HUDEP-2 (cell line): ENCODE data around the gene RMP24.
"Not testable (repeated sequence)": the region's sequence is repeated elsewhere in the genome, so short reads cannot be mapped to it uniquely, and the experiment has no call there.

Experiments
- DNase-seq, 76 experiments: peaks; one replicate each; lab custom pipeline; 2025; ENCODE audit not compliant: unreplicated experiment in 76 of 76; lab: John Stamatoyannopoulos, UW

RMP24 gene

DNA sequence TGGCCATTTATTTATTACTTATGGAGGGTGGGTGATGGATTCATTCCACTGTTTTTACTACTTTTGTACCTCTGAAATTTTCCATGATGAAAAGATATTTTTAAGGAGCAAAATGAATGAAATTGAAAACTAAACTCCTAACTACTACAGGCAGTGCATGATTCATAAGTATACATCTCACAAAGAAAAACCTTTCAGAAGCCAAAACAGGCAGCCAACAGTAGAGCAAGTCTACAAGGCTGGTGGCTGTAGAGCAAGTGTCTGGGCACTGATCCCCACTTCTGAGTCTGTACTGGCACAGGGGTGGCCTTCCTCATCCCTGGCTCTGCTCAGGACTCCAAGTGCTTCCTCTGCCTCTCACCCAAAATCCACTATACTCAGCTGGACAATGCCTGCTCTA lies 8.2 kb upstream of the RMP24 start:
- no peak for DNase-seq

DNA sequence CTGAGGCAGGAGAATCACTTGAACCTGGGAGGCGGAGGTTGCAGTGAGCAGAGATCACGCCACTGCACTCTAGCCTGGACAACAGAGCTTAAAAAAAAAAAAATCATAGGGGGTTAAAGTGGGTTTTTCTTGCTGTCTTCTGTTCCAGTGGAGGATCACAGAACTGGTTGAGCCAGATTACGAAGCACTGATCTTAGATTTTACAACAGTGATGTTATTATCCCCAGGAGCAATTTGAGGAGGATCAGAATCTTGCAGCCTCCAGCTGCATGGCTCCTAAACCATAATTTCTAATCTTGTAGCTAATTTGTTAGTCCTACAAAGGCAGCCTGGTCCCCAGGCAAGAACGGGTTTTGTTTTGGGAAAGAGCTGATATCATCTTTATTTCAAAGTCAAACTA lies 4.6 kb upstream of the RMP24 start:
- DNase-seq = not testable (repeated sequence)

DNA sequence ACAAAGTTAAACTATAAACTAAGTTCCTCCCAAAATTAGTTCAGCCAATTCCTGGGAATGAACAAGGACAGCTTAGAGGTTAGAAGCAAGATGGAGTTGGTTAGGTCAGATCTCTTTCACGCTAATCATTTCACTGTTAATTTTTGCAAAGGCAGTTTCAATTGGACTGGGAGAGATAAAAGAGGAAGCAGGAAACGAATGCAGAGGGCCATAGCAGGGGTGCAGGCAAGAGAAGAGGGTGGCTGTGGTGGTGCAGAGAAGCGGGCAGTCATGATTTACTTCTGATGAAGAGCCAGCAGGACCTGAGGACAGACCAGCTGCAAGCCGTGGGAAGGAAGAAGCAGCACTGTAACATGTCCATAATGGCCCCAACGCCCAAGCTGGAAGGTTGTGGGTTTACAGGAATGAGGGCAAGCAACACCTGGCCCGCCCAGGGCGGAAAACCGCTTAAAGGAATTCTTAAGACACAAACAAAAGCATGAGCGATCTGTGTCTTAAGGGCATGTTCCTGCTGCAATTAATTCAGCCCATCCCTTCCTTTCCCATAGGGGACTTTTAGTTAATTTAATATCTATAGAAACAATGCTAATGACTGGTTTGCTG lies 4.1 kb upstream of the RMP24 start:
- DNase-seq = no peak

DNA sequence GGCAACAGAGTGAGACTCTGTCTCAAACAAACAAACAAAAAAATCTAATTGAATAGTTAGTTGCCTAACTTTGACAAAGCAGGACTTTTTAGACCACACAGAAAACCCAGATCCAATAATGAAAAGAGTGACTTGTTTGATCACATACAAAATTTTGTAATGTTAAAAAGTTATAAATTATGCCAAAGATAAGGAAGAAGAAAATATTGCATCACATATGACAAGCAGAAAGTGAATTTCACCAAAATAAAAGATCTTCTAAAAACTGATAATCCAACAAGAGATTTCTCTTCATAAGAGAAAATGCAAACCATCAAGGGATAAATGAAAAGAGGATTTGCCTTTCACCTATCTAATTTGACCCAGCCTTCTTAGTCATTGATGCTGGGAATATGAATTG lies 2.8 kb upstream of the RMP24 start:
- no peak for DNase-seq

DNA sequence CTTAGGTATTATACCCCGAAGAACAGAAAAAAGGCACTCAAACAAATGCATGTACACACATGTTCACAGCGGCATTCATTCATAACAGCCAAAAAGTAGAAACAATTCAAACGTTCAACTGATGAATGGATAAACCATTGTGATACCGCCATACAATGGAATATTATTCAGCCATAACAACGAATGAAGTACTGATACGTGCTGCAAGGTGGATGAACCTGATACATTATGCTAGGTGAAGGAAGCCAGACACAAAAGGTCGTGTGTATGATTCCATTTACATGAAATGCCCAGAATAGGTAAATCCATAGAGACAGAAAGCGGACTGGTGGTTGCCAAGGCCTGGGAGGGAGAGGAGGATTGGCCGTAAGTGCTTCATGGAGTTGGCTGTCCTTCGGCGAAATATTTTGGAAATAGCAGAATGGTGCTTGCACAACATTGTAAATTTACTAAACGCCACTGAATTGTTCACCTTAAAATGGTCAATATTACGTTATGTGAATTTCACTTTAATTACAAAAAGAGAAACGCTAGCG lies 750 bp upstream of the RMP24 start:
- DNase-seq = peak in 13 of 76 experiments; percentile 21 to 54 (median 43)

DNA sequence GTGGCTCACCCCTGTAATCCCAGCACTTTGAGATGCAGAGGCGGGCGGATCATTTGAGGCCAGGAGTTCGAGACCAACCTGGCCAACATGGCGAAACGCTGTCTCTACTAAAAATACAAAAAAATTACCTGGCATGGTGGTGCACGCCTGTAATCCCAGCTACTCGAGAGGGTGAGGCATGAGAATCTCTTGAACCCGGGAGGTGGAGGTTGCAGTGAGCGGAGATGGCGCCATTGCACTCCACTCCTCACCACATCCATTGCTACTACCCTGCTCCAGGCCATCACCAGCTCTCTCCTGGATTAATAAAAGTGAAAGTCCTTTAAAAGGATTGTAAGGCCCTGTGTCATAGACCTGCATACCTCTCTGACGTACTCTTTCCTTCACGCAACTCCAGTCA lies 1.2 kb downstream of the RMP24 start:
- no peak for DNase-seq

DNA sequence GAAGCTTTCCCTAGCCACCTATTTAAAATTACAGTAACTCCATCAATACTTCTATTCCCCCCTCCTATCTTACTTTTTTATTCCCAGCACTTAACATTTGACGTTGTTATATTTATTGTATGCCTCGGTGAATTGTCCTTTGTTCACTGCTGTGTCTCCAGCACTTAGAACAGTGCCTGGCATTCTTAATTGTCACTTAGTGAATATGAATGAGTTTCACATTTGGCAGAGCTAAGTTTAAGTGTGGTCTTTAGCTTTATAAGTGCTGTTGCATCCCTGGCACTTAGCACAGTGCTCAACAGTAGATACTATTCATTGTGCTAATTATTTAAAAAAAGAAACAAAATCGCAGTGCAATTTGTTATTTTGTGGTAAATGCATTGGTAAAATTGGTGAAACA lies 1.7 kb downstream of the RMP24 start:
- DNase-seq = no peak

DNA sequence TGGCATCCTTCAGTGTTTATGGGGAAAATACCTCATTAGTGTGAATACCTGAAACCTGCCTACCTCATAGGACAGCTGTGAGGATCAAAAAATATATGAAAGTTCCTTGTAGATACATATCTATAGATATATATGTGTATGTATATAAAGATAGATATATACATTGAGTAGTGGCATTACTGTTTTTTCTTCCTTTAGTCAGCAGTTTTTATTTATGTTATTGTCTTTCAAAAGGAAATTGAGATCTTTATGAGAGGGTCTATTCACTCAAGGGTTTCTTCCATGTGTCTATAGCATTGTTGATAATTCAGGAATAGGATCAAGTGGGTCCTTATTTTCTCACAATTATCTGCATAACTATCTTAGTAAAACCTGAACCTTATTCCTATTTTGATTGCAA lies 6.6 kb downstream of the RMP24 start:
- no peak for DNase-seq

DNA sequence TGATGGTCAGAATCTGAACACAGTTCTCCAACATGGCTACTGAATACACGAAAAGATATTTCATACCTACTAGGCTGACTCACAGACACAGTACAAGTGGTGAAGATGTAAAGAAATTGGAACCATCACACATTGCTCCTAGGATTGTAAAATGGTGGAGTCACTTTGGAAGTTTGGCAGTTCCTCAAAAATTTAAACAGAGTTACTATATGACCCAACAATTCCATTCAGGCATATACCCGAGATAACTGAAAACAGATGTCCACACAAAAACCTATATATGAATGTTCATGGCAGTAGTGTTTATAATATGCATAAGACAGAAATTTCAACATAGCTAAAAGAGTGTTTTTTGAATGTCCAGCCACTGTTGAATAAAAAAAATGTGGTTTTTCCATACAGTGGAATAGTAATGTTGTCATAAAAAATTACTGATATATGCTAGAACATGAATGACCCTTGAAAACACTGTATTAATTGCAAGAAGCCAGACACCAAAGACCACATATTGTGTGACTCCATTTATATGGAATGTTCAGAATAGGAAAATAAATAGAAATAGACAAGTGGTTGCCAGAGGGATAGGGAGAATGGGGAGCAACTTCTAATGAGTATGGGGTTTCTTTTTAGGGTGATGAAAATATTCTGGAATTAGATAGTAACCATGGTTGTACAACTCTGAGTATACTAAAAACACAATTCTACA lies 10.1 kb downstream of the RMP24 start:
- DNase-seq = no peak

DNA sequence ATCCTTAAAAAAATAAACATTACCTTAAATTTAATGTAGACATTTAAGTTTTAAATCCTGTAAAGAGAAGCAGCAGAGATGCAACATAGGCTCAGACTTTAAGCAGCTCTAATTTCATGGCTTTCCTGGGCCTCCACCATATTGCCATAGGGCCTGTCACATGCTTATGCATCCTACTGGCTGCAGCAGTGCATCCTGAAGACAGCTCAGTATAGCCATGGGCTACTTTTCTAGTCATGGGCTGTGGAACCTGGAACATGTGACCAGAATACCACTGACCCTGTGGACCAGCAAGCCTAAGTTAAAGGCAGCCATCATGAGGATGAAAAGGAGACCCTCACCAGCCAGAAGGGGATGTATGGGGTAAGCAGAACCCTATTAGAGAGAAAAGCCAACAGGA lies 10.7 kb downstream of the RMP24 start:
- DNase-seq = no peak

DNA sequence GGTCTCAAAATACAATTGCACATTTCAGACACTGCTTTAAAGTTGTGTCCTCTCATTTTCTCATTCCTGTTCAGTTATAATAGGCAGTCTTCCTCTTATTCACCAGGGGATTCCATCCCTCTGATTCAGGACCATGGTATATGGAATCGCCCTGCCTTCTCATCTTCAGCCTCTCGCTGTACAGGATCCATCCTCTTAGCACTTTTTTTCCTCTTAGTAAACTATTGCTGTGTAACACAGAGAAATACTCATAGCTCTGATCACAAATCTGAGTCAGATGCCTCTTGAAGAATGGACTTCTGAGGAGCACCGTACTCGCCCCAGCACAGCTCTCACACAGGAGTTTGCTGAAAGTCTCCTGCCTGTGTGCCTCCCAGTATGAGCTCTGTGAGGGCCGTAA lies 11.3 kb downstream of the RMP24 start:
- no peak for DNase-seq

DNA sequence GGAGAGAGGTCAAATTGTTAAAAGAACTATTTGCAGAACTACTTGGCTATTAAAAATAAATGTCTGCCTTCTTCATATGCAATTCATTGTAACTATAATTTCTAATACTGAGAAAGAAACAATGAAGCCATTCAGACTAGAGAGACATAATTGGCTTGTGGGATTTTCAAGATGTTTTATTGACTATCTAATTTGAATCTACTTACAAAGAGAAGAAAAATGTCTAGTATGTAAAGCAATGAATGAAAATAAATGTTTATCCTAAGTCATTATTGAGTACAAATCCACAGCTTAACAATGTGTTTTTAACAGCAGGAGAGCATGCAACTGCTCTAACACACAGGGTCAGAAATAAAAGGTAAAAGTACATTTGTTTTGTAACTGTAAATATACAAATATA lies 19.2 kb downstream of the RMP24 start:
- no peak for DNase-seq

DNA sequence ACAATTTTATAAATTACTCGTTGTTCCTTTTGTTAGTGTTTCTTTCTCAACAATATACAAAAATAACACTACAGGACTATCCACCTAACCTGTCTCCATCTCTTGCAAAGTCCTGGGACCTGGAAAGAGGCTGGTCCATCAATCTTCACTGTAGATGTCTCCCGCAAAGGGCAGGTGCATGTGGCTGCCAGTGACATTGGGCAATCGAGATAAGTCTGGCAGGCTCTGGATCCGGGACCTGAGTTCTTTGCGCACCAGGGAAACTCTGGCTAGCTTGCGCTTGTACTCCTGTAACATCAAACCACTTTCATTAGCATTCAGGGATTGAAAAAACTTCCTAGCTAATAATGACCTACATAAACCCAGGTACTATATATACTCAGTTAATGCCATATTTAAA lies 20.5 kb downstream of the RMP24 start:
- DNase-seq = no peak

DNA sequence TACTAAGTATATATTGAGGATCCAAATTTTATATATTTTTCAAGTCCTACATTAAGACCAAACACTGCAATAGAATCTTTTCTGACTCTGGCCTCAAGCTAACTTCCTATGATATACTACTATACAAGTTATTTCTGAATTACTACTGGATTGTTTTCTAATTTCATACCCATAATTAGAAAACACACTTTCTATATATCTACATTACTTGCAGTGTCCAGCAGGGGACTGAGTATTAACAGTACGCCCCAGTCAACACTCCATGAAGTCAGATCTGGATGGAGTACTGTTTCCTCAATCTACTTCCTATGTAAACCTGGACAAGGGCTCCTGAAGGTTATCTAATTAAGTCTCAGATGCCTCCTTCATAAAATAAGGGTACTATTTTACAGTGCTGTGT lies 26.5 kb downstream of the RMP24 start:
- peak in 8 of 76 experiments; percentile 2 to 30 (median 18) for DNase-seq

DNA sequence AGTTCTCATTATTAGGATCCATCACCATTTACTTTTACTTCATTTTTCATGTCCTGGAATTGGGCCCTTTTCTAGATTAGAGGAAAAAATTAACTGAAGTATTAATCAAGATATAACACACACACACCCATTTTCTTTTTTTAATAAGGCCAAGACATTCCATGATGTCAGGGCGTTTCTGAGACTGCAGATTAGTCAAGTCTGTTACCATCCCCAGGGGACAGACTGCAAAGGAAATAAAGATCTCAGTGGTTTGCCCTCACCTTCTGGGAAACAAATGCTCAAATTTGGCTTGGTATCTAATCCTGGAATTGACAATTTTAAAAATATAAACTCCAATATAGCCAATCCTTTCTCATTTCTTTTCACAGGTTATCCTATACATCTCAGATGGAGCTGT lies 27.4 kb downstream of the RMP24 start:
- DNase-seq = no peak

DNA sequence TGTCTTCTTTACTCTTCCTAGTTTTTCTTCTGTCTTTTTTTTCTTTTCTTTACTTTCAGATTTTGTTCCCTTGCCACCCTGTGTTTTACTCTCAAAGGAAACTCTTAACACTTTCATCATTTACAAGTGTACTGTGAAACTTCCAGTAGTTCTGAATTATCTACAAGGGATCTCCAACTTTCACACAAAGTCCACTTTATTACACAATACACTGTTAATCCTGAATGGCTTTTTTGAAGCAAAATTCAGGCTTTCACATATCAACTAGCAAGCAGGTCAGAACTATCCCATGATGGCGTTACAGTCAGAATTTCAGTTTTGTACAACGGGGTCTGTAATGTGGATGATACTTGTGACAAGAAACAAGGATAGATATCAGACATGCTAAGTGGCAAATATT lies 34.5 kb downstream of the RMP24 start:
- no peak for DNase-seq

DNA sequence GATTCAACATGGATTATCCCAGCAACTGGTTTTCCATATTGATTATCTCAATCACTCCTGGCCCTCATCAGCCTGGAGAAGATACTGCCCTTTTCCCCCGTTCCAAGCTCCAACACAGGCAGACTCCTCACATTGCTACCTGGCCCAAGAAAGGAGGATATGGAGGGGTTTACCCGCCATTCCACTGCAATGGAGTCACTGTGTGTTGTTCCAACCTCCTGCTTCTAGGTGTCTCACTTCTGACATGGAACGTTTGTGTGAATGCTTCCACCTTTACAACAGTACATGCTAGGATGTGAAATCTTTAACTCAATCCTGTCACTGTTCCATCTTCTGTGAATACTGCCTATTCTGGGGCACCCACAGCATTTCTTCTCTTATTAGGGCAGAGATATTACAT lies 36.7 kb downstream of the RMP24 start:
- DNase-seq = no peak

DNA sequence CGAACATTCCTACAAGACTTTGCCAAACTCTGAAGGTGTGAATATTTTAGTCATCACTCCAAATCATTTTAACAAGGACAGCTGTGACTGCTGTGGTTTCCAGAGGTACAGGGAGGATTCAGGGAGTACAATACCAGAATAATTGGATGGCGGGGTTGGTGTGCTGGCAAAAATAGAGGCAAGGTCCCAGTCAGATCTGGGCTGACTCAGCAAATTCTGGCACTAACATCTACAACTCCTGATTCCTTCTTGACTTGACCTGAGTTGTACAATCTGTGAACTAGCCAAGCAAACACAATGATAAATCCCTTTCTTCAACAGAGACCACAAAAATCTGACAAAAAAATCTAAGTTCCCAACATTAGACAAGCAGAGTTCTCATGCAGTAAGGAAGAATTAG lies 40.4 kb downstream of the RMP24 start:
- DNase-seq = no peak

DNA sequence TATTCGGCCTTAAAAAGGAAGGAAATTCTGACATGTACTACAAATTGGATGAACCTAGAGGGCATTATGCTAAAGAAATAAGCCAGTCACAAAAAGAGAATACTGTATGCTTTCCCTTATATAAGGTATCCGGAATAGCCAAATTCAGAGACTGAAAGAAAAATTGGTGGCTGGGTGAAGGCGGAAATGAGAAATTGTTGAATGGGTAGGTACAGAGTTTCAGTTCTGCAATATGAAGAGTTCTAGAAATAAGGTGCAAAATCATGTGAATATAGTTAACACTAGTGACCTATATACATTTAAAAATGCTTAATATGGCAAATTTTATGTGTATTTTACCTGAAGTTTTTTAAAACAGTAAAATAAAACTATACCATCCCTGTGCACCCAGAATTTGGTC lies 43.1 kb downstream of the RMP24 start:
- DNase-seq = no peak

DNA sequence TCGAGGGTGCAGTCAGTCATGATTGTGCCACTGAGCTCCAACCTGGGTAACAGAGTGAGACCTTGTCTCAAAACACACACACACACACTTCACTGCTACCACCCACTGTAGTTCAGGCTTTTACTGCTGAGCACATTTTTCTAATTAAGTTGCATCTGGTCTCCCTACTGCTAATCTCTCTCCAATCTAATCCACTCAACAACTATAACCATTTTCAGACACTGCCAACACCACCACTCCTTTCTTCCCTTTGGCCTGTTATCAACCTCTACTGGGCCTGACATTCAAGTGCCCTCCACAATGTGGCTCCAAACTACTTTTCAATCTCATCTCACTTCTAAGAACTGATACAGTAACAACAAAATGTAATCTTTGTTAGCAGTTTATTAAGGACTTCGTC lies 44.8 kb downstream of the RMP24 start:
- DNase-seq = no peak

DNA sequence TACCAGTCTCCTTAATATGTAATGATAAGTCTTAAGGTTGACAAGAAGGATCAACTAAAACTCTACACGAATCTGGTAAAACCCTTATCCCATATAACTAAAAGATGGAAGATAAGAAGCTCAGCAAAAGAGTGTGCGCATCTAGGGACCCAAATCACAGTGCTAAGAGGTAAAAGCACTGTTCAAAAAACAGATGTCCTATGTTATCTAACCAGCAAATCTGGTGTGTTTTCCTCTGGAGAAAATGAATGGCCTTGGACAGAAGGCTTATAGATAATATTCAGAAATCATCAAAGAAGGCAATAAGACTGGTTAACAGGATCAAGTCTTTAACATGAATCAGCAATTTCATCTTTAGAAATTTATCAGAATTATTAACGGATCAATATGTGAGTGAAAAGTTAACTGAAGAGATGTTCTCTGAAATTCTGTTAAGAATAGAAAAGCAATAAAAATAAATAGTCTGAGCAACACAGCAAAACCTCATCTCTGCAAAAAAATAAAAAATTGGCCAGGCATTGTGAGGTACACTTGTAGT lies 47.8 kb downstream of the RMP24 start:
- no peak for DNase-seq

DNA sequence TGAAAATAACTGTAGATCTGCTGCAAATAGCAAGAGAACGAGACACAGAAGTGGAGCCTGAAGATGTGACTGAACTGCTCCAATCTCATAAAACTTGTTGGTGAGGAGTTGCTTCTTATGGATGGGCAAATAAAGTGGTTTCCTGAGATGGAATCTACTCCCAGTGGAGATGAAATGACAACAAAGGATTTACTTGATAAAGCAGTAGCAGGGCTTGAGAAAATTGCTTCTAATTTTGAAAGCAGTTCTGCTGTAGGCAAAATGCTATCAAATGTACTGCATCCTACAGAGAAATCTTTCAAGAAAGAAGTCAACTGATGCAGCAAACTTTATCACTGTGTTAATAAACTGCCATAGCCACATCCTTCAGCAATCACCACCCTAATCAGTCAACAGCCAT lies 50.9 kb downstream of the RMP24 start:
- no peak for DNase-seq
